IMR-90 (cell line): ENCODE data around the gene PRKAG2. TPM values are rescaled to one million over a fixed set of nuclear protein-coding genes. Genes with fewer than 3 reads are reported as not detected.

ENCODE experiments used
- ATAC-seq: fragments of 200-7000 bp; cut with Tn5 transposase; 2 replicates; pipeline ENCODE4 v1.9.1; 2020; ENCODE audit warnings: low read depth, mild to moderate bottlenecking, moderate library complexity
- BruUV-seq: library from RNA; stranded (reverse); fragments of 400-500 nt; replicated peaks from 2 replicates; lab custom pipeline; 2021; lab: Mats Ljungman, UMichigan
- CTCF ChIA-PET: fragments of 300-600 bp; formaldehyde crosslinking; extraction: SDS; loops from one replicate; lab custom pipeline; 2021; ENCODE audit warnings: antibody characterized with exemption; lab: Yijun Ruan, JAX
- POLR2A ChIA-PET: fragments of 300-600 bp; sonication (Branson Sonifier 250); formaldehyde crosslinking; loops from one replicate; lab custom pipeline; 2022; ENCODE audit warnings: antibody characterized with exemption; ENCODE audit not compliant: unreplicated experiment; lab: Charles Lee
- DNase-seq: peaks from one replicate; pipeline ENCODE4 v3.0.0; 2013
- H2AFZ ChIP-seq: replicated peaks from 2 replicates; pipeline ENCODE3; 2013; ENCODE audit warnings: low read length, mild to moderate bottlenecking; ENCODE audit not compliant: poor library complexity
- H2AK5ac ChIP-seq: 2 replicates; pipeline ENCODE4 v1.6.1; 2013; ENCODE audit warnings: low read depth, low read length, inconsistent platforms
- H2AK9ac ChIP-seq: replicated peaks from 2 replicates; pipeline ENCODE3; 2013; ENCODE audit warnings: mild to moderate bottlenecking, low read depth, low read length, moderate library complexity; ENCODE audit not compliant: poor library complexity
- H2BK120ac ChIP-seq: 2 replicates; pipeline ENCODE4 v1.6.1; 2013; ENCODE audit warnings: low read depth, low read length, inconsistent platforms
- H2BK15ac ChIP-seq: 3 replicates; pipeline ENCODE4 v1.6.1; 2013; ENCODE audit warnings: low read depth, low read length, inconsistent platforms
- H2BK20ac ChIP-seq: 2 replicates; pipeline ENCODE4 v1.6.1; 2013; ENCODE audit warnings: low read depth, mild to moderate bottlenecking, inconsistent platforms, low read length, moderate library complexity
- H2BK5ac ChIP-seq: 2 replicates; pipeline ENCODE4 v1.6.1; 2013; ENCODE audit warnings: mild to moderate bottlenecking, low read depth, low read length, inconsistent platforms; ENCODE audit not compliant: poor library complexity, severe bottlenecking
- H3K14ac ChIP-seq: replicated peaks from 2 replicates; pipeline ENCODE4 v1.6.1; 2013; ENCODE audit warnings: low read depth, low read length, inconsistent platforms
- H3K18ac ChIP-seq: 2 replicates; pipeline ENCODE4 v1.6.1; 2013; ENCODE audit warnings: low read depth, low read length, control low read depth
- H3K23ac ChIP-seq: 2 replicates; pipeline ENCODE4 v1.6.1; 2013; ENCODE audit warnings: low read depth, low read length, inconsistent platforms
- H3K27ac ChIP-seq: 2 replicates; pipeline ENCODE4 v1.5.1; 2013; ENCODE audit warnings: mild to moderate bottlenecking, control low read depth, low read length; ENCODE audit not compliant: insufficient read depth
- H3K27me3 ChIP-seq: 2 replicates; pipeline ENCODE4 v1.6.1; 2013; ENCODE audit warnings: low read length; ENCODE audit not compliant: control insufficient read depth, insufficient read depth
- H3K36me3 ChIP-seq: 2 replicates; pipeline ENCODE4 v1.6.1; 2013; ENCODE audit warnings: low read length, mixed read lengths; ENCODE audit not compliant: control insufficient read depth, insufficient read depth
- H3K4ac ChIP-seq: 2 replicates; pipeline ENCODE4 v1.6.1; 2013; ENCODE audit warnings: low read depth, low read length, inconsistent platforms
- H3K4me1 ChIP-seq: 2 replicates; pipeline ENCODE4 v1.6.1; 2013; ENCODE audit warnings: low read length, mixed read lengths; ENCODE audit not compliant: control insufficient read depth, insufficient read depth
- H3K4me2 ChIP-seq: 2 replicates; pipeline ENCODE4 v1.6.1; 2013; ENCODE audit warnings: low read depth, mild to moderate bottlenecking, control low read depth, low read length, moderate library complexity
- H3K4me3 ChIP-seq: 2 replicates; pipeline ENCODE4 v1.5.1; 2013; ENCODE audit warnings: low read depth, mild to moderate bottlenecking, control low read depth, low read length, moderate library complexity; ENCODE audit not compliant: insufficient read depth
- H3K56ac ChIP-seq: 2 replicates; pipeline ENCODE4 v1.6.1; 2013; ENCODE audit warnings: low read length, inconsistent platforms; ENCODE audit not compliant: insufficient read depth; ENCODE audit errors: extremely low read depth
- H3K79me1 ChIP-seq, 2 experiments: 2 replicates each; pipeline ENCODE4 v1.6.1; 2013; ENCODE audit warnings: low read length in 2 of 2, inconsistent platforms in 1 of 2, low read depth in 1 of 2
- H3K9ac ChIP-seq: 2 replicates; pipeline ENCODE4 v1.6.1; 2013; ENCODE audit warnings: low read depth, low read length, control low read depth
- H3K9me1 ChIP-seq: 2 replicates; pipeline ENCODE4 v1.6.1; 2013; ENCODE audit warnings: low read length, inconsistent platforms; ENCODE audit not compliant: insufficient read depth
- H3K9me3 ChIP-seq: 2 replicates; pipeline ENCODE4 v1.6.1; 2013; ENCODE audit warnings: low read length; ENCODE audit not compliant: control insufficient read depth, insufficient read depth
- H4K20me1 ChIP-seq: 2 replicates; pipeline ENCODE4 v1.6.1; 2013; ENCODE audit warnings: low read length, inconsistent platforms; ENCODE audit not compliant: insufficient read depth
- H4K5ac ChIP-seq: 2 replicates; pipeline ENCODE4 v1.6.1; 2013; ENCODE audit warnings: mild to moderate bottlenecking, low read depth, low read length, control low read depth
- H4K8ac ChIP-seq, 2 experiments: 2 replicates each; pipeline ENCODE4 v1.6.1; 2013; ENCODE audit warnings: low read depth in 2 of 2, low read length in 2 of 2, control low read depth in 1 of 2, inconsistent platforms in 1 of 2
- H4K91ac ChIP-seq: 2 replicates; pipeline ENCODE4 v1.6.1; 2013; ENCODE audit warnings: low read depth, low read length, inconsistent platforms; ENCODE audit not compliant: insufficient read depth
- BHLHE40 ChIP-seq: fragments of 150-350 bp; IDR thresholded peaks from 2 replicates; pipeline ENCODE4 v1.6.1; 2016; ENCODE audit warnings: mild to moderate bottlenecking, low read depth, low read length
- CEBPB ChIP-seq: IDR thresholded peaks from 2 replicates; pipeline ENCODE4 v1.6.1; 2012; ENCODE audit warnings: low read depth, low read length, improper control_type of control experiment
- CHD1 ChIP-seq: IDR thresholded peaks from 2 replicates; pipeline ENCODE4 v1.6.1; 2012; ENCODE audit warnings: low read depth, low read length, improper control_type of control experiment
- CTCF ChIP-seq: conservative IDR thresholded peaks from 2 replicates; pipeline ENCODE4 v1.5.1; 2012; ENCODE audit warnings: mild to moderate bottlenecking, low read depth, low read length, improper control_type of control experiment
- FOS ChIP-seq: fragments of 150-350 bp; IDR thresholded peaks from 2 replicates; pipeline ENCODE4 v1.6.1; 2016; ENCODE audit warnings: low read depth, low read length
- MAFK ChIP-seq: IDR thresholded peaks from 2 replicates; pipeline ENCODE4 v1.6.1; 2012; ENCODE audit warnings: low read depth, low read length, improper control_type of control experiment
- MAZ ChIP-seq: IDR thresholded peaks from 2 replicates; pipeline ENCODE4 v1.6.1; 2012; ENCODE audit warnings: low read depth, mild to moderate bottlenecking, low read length, improper control_type of control experiment, moderate library complexity, borderline replicate concordance
- MXI1 ChIP-seq: IDR thresholded peaks from 2 replicates; pipeline ENCODE4 v1.6.1; 2012; ENCODE audit warnings: low read depth, mild to moderate bottlenecking, low read length, moderate library complexity, borderline replicate concordance
- NFE2L2 ChIP-seq: fragments of 150-350 bp; IDR thresholded peaks from 2 replicates; pipeline ENCODE4 v1.6.1; 2016; ENCODE audit warnings: low read depth, mild to moderate bottlenecking, low read length
- POLR2A ChIP-seq: IDR thresholded peaks from 2 replicates; pipeline ENCODE4 v1.6.1; 2012; ENCODE audit warnings: mild to moderate bottlenecking, low read depth, low read length
- RAD21 ChIP-seq: IDR thresholded peaks from 2 replicates; pipeline ENCODE4 v1.6.1; 2012; ENCODE audit warnings: low read length, improper control_type of control experiment
- RCOR1 ChIP-seq: IDR thresholded peaks from 2 replicates; pipeline ENCODE4 v1.6.1; 2012; ENCODE audit warnings: mild to moderate bottlenecking, low read length, improper control_type of control experiment; ENCODE audit not compliant: insufficient replicate concordance
- RFX5 ChIP-seq: IDR thresholded peaks from 2 replicates; pipeline ENCODE4 v1.8.0; 2012; ENCODE audit warnings: low read depth, mild to moderate bottlenecking, low read length, moderate library complexity
- SMC3 ChIP-seq: fragments of 150-350 bp; IDR thresholded peaks from 2 replicates; pipeline ENCODE4 v1.6.1; 2016; ENCODE audit warnings: low read depth, mild to moderate bottlenecking, antibody characterized with exemption, low read length, moderate library complexity
- WGBS, 2 experiments: methylation state at CpG; one replicate each; pipeline versions ENCODE4 v1.1.5 to v1.1.7; 2013; ENCODE audit warnings: missing lambda C conversion rate in 2 of 2; ENCODE audit not compliant: insufficient read length in 1 of 2; ENCODE audit errors: extremely low coverage in 2 of 2; 5-methylcytosine and 5-hydroxymethylcytosine counted together
- dilution Hi-C: fragments of 300-500 bp; cut with HindIII; formaldehyde crosslinking; loops from one replicate; pipeline ENCODE4 v1.14.3; 2018; ENCODE audit warnings: low sequenced_read_pairs; ENCODE audit not compliant: unreplicated experiment
- in situ Hi-C: fragments of 300-500 bp; cut with MboI; formaldehyde crosslinking; loops from 3 replicates; pipeline ENCODE4 v1.14.3; 2019; ENCODE audit warnings: low sequenced_read_pairs, inconsistent platforms, mixed read lengths
- intact Hi-C: fragments of 100-400 bp; cut with micrococcal nuclease; formaldehyde crosslinking; loops from 2 replicates; pipeline ENCODE4 v1.10.0; 2022
- polyA plus RNA-seq, 3 experiments: library from polyadenylated mRNA; depleted of rRNA; stranded (reverse); fragments of >200 nt; gene quantifications; 2 replicates each; pipeline ENCODE4 v1.2.3, GENCODE V29; 2012; ENCODE audit warnings: low replicate concordance in 1 of 3
- total RNA-seq: library from RNA; depleted of rRNA; stranded (reverse); fragments of >200 nt; gene quantifications from 2 replicates; pipeline ENCODE4 v1.2.3, GENCODE V29; 2012
- TF ChIP-seq, protein P1 (sequence below): fragments of 150-350 bp; IDR thresholded peaks from 2 replicates; pipeline ENCODE4 v1.6.1; 2017; ENCODE audit warnings: mild to moderate bottlenecking, antibody characterized with exemption, low read length, low read depth
- TF ChIP-seq, protein P2 (sequence below): fragments of 150-350 bp; IDR thresholded peaks from 2 replicates; pipeline ENCODE4 v1.6.1; 2016; ENCODE audit warnings: low read depth, mild to moderate bottlenecking, low read length, moderate library complexity, borderline replicate concordance

Gene PRKAG2
- total and polyA plus RNA-seq, 2 of the 4 experiments (the other 2 are of a cell fraction) = 15.4 to 21.6 TPM

DNA sequence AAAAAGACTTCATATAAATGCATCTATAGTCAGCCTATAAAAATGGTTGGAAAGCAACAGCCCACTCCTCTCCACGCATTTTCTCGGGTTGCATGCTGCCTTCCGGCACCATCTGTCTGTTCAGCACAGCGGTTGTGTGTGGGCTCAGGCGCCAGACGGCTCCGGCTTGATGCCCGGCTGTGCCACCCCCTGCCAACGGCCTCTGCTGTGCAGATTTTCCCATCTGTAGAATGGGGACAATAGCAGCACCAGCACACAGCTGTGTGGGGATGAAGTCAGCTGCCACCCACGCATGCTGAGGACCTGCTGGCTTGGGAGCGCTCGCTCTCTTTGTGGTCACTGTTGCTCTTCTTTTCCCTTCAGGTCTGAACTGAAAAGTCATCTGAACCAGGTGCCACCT, 19.5 kb downstream of the PRKAG2 start:
- Histone ChIP-seq H3K9me1 (no peaks in the 10 kb centered on the region), H4K91ac (no peak overlapping the region), H2BK5ac (no peak overlapping the region), H2AK5ac (no peak overlapping the region), H3K18ac (no peak overlapping the region), H3K79me1 (no peaks in the 10 kb centered on the region), H2AFZ (no peak overlapping the region), H2AK9ac (no peak overlapping the region), H4K20me1 (no peaks in the 10 kb centered on the region), H3K9ac (no peak overlapping the region), H2BK20ac (no peak overlapping the region), H3K23ac (no peak overlapping the region), H3K4me3 (no peak overlapping the region), H3K4ac (no peak overlapping the region), H3K27me3 (peaks cover 35% of the 10 kb centered on the region), H3K27ac (no peak overlapping the region), H4K8ac (no peak overlapping the region), H2BK120ac (no peak overlapping the region), H3K4me2 (no peak overlapping the region), H3K9me3 (no peaks in the 10 kb centered on the region), H3K4me1 (no peaks in the 10 kb centered on the region), H3K36me3 (no peaks in the 10 kb centered on the region), H3K14ac (no peak overlapping the region), H4K5ac (no peak overlapping the region), H3K56ac (no peak overlapping the region), H2BK15ac (no peak overlapping the region)
- ATAC-seq (no peak), DNase-seq (no peak)
- 76% methylated on average over 8 of the region's 12 CpGs; no CpG with 5 or more reads in 1 of the 2 experiments for WGBS, 2 experiments
- ChIA-PET POLR2A (no interaction called here), CTCF (no interaction called here)
- in situ Hi-C loops = no loop called here
- TF ChIP-seq RCOR1 (no peak), BHLHE40 (no peak), RFX5 (no peak), NFE2L2 (no peak), CEBPB (no peak), POLR2A (no peak), SMC3 (no peak), FOS (no peak), RAD21 (no peak), MAZ (no peak), CTCF (no peak), CHD1 (no peak), MXI1 (no peak), MAFK (no peak)
- TF ChIP-seq, protein P1, sequence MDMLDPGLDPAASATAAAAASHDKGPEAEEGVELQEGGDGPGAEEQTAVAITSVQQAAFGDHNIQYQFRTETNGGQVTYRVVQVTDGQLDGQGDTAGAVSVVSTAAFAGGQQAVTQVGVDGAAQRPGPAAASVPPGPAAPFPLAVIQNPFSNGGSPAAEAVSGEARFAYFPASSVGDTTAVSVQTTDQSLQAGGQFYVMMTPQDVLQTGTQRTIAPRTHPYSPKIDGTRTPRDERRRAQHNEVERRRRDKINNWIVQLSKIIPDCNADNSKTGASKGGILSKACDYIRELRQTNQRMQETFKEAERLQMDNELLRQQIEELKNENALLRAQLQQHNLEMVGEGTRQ = no peak
- TF ChIP-seq, protein P2, sequence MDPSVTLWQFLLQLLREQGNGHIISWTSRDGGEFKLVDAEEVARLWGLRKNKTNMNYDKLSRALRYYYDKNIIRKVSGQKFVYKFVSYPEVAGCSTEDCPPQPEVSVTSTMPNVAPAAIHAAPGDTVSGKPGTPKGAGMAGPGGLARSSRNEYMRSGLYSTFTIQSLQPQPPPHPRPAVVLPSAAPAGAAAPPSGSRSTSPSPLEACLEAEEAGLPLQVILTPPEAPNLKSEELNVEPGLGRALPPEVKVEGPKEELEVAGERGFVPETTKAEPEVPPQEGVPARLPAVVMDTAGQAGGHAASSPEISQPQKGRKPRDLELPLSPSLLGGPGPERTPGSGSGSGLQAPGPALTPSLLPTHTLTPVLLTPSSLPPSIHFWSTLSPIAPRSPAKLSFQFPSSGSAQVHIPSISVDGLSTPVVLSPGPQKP = no peak
- no TSS peak for BruUV-seq
- dilution Hi-C loops = no loop called here
- intact Hi-C loops = no loop called here
